Endothelial cell of umbilical vein (primary cell): ENCODE results near the gene ATOH7. TPM values are rescaled to one million over a fixed set of nuclear protein-coding genes. Genes with fewer than 3 reads are reported as not detected.

Experiments used
- BruUV-seq: library from RNA; stranded (reverse); fragments of 400-500 nt; replicated peaks from 2 replicates; lab custom pipeline; 2021; lab: Mats Ljungman, UMichigan
- CTCF ChIA-PET: fragments of 300-600, 350-600 bp; sonication (Branson Sonifier 250); formaldehyde crosslinking; loops from one replicate; lab custom pipeline; 2021; ENCODE audit warnings: antibody characterized with exemption, inconsistent platforms; lab: Charles Lee
- POLR2A ChIA-PET: fragments of 300-600, 350-600 bp; sonication (Branson Sonifier 250); formaldehyde crosslinking; loops from one replicate; lab custom pipeline; 2021; ENCODE audit warnings: antibody characterized with exemption, inconsistent platforms; lab: Charles Lee
- DNase-seq: peaks from one replicate; pipeline ENCODE4 v3.0.0-alpha.2; 2011; ENCODE audit warnings: low read depth, low spot score
- FAIRE-seq: peaks from 2 replicates; lab custom pipeline; 2011; peaks lifted over from hg19 to GRCh38; lab: Jason Lieb, UNC
- H2AFZ ChIP-seq: 2 replicates; pipeline ENCODE4 v1.6.0; 2012; ENCODE audit warnings: low read depth, low read length, control low read depth, inconsistent platforms
- H3K27ac ChIP-seq: 2 replicates; pipeline ENCODE4 v1.5.1; 2011; ENCODE audit warnings: low read depth, mild to moderate bottlenecking, control low read depth, low read length, moderate library complexity; ENCODE audit not compliant: insufficient read depth
- H3K27me3 ChIP-seq, 2 experiments: 2 replicates each; pipeline versions ENCODE4 v1.6.0 to v1.6.1; 2011; ENCODE audit warnings: low read length in 2 of 2, mixed read lengths in 1 of 2; ENCODE audit not compliant: control insufficient read depth in 2 of 2, insufficient read depth in 2 of 2
- H3K36me3 ChIP-seq, 2 experiments: 2 replicates in 1 of 2; 3 replicates in 1 of 2; pipeline ENCODE4 v1.5.1; 2011; ENCODE audit warnings: low read length in 2 of 2, mild to moderate bottlenecking in 1 of 2, moderate library complexity in 1 of 2; ENCODE audit not compliant: control insufficient read depth in 2 of 2, insufficient read depth in 2 of 2; ENCODE audit errors: extremely low read depth in 1 of 2
- H3K4me1 ChIP-seq: 3 replicates; pipeline ENCODE4 v1.5.1; 2011; ENCODE audit warnings: mild to moderate bottlenecking, low read length; ENCODE audit not compliant: control insufficient read depth, insufficient read depth; ENCODE audit errors: extremely low read depth
- H3K4me2 ChIP-seq: 2 replicates; pipeline ENCODE4 v1.6.1; 2011; ENCODE audit warnings: low read length, control low read depth, mixed read lengths; ENCODE audit not compliant: insufficient read depth
- H3K4me3 ChIP-seq, 3 experiments: fragments of 200-600 bp in 1 of 3; sonication (generic), shearing (Covaris generic) in 1 of 3; replicated peaks in 1 of 3; 2 replicates each; pipeline ENCODE4 v1.5.1; 2011 to 2016; ENCODE audit warnings: control low read depth in 3 of 3, low read length in 3 of 3, mild to moderate bottlenecking in 2 of 3, inconsistent platforms in 1 of 3, low read depth in 1 of 3, moderate library complexity in 1 of 3; ENCODE audit not compliant: insufficient read depth in 1 of 3
- H3K79me2 ChIP-seq: 2 replicates; pipeline ENCODE4 v1.6.0; 2012; ENCODE audit warnings: low read length, inconsistent platforms; ENCODE audit not compliant: control insufficient read depth, insufficient read depth
- H3K9ac ChIP-seq: replicated peaks from 2 replicates; pipeline ENCODE3; 2011; ENCODE audit warnings: low read length, control low read depth; ENCODE audit not compliant: insufficient read depth; ENCODE audit errors: extremely low read depth
- H3K9me1 ChIP-seq: replicated peaks from 3 replicates; pipeline ENCODE4 v1.6.0; 2011; ENCODE audit warnings: mild to moderate bottlenecking, low read length; ENCODE audit not compliant: control insufficient read depth, insufficient read depth; ENCODE audit errors: extremely low read depth
- H3K9me3 ChIP-seq: replicated peaks from 2 replicates; pipeline ENCODE4 v1.5.1; 2012; ENCODE audit warnings: low read length, inconsistent platforms; ENCODE audit not compliant: control insufficient read depth, insufficient read depth
- H4K20me1 ChIP-seq: replicated peaks from 2 replicates; pipeline ENCODE3; 2011; ENCODE audit warnings: mild to moderate bottlenecking, low read length; ENCODE audit not compliant: control insufficient read depth, insufficient read depth; ENCODE audit errors: extremely low read depth
- CTCF ChIP-seq, 2 donors: IDR thresholded peaks; 1 replicate in 1 of 2; 2 replicates in 1 of 2; pipeline ENCODE4 v1.5.1; 2011; ENCODE audit warnings: low read length in 2 of 2, mild to moderate bottlenecking in 2 of 2, moderate library complexity in 2 of 2, control low read depth in 1 of 2, inconsistent platforms in 1 of 2, low read depth in 1 of 2; ENCODE audit not compliant: insufficient read depth in 1 of 2; ENCODE audit errors: extremely low read depth in 1 of 2
- FOS ChIP-seq: IDR thresholded peaks from 2 replicates; pipeline ENCODE4 v1.6.1; 2011; ENCODE audit warnings: mild to moderate bottlenecking, low read length, moderate library complexity, borderline replicate concordance; ENCODE audit not compliant: insufficient read depth
- GATA2 ChIP-seq: IDR thresholded peaks from 2 replicates; pipeline ENCODE4 v1.7.0; 2011; ENCODE audit warnings: low read depth, mild to moderate bottlenecking, moderate library complexity, mixed read lengths, low read length; ENCODE audit not compliant: insufficient read length, insufficient read depth
- JUN ChIP-seq: IDR thresholded peaks from 2 replicates; pipeline ENCODE4 v1.6.1; 2011; ENCODE audit warnings: borderline replicate concordance, low read depth; ENCODE audit not compliant: insufficient read length, insufficient read depth
- MAX ChIP-seq: IDR thresholded peaks from 2 replicates; pipeline ENCODE4 v1.6.1; 2011; ENCODE audit not compliant: insufficient read depth, insufficient read length
- MYC ChIP-seq: IDR thresholded peaks from one replicate; pipeline ENCODE4 v1.6.1; 2011; ENCODE audit warnings: mild to moderate bottlenecking, low read depth, low read length
- POLR2A ChIP-seq: IDR thresholded peaks from 2 replicates; pipeline ENCODE4 v1.6.1; 2012; ENCODE audit warnings: low read depth, mild to moderate bottlenecking, control low read depth, low read length
- POLR2AphosphoS5 ChIP-seq: IDR thresholded peaks from 2 replicates; pipeline ENCODE4 v1.6.1; 2012; ENCODE audit warnings: low read depth, mild to moderate bottlenecking, control low read depth, low read length, moderate library complexity; ENCODE audit not compliant: insufficient read depth
- dilution Hi-C: fragments of 300-500 bp; cut with MboI; formaldehyde crosslinking; loops from one replicate; pipeline ENCODE4 v1.15.0; 2019; ENCODE audit warnings: low sequenced_read_pairs; ENCODE audit not compliant: extremely low pct_ligation_motif_present
- intact Hi-C: fragments of 100-400 bp; cut with micrococcal nuclease; formaldehyde crosslinking; loops from one replicate; pipeline ENCODE4 v1.10.0; 2022
- polyA plus RNA-seq, 4 experiments: library from polyadenylated mRNA; depleted of rRNA in 3 of 4; stranded (reverse) in 3 of 4; unstranded in 1 of 4; fragments of >200 nt; gene quantifications; 2 replicates each; pipeline versions ENCODE4 v1.2.1 to v1.2.3, GENCODE V29; 2011 to 2012; ENCODE audit warnings: missing spikeins in 1 of 4
- total RNA-seq: library from RNA; stranded (reverse); gene quantifications from 2 replicates; pipeline ENCODE4 v1.2.3, GENCODE V29; 2021

ATOH7 gene
- total and polyA plus RNA-seq, 2 donors (not counting 3 experiments of a cell fraction or from before 2014, with no cell fraction given), result not detected

- no peaks in the 10 kb centered on the region for H3K9me3 ChIP-seq
- no peak overlapping the region for H3K9ac ChIP-seq
- no peak overlapping the region for H2AFZ ChIP-seq
- dilution Hi-C loops (no loop called here), intact Hi-C loops (no loop called here)
- FAIRE-seq (no peak), DNase-seq (no peak)
- no peaks in the 10 kb centered on the region for H3K79me2 ChIP-seq
- peaks cover 7 to 16% of the 10 kb centered on the region in 2 experiments for H3K27me3 ChIP-seq
- no peak overlapping the region for H3K4me2 ChIP-seq
- H3K27ac ChIP-seq, result no peak overlapping the region
- TF ChIP-seq MAX (no peak), POLR2AphosphoS5 (no peak), GATA2 (no peak)
- POLR2A ChIA-PET, result no interaction called here
- no peaks in the 10 kb centered on the region for H3K4me1 ChIP-seq
- H4K20me1 ChIP-seq, result no peaks in the 10 kb centered on the region
- H3K9me1 ChIP-seq, result no peaks in the 10 kb centered on the region
- CTCF ChIA-PET, result interaction anchor here (0.9 to 1.7 kb wide), 6 partner anchors 13 to 48 kb away, joined by 3 to 6 read pairs (median 4); no protein-coding TSS in a partner anchor
- H3K36me3 ChIP-seq, result no peaks in the 10 kb centered on the region
- H3K4me3 ChIP-seq, result no peak overlapping the region
- no TSS peak for BruUV-seq
Measured at GRCh38 chr10:68253346-68253745, 21.4 kb upstream of the ATOH7 start.

GRCh38 chr10:68251625-68252495 lies 19.9 kb upstream of the ATOH7 start:
- dilution Hi-C loops, result no loop called here
- H3K36me3 ChIP-seq, result no peaks in the 10 kb centered on the region
- H3K27ac ChIP-seq, result no peak overlapping the region
- POLR2A ChIA-PET, result no interaction called here
- H2AFZ ChIP-seq, result no peak overlapping the region
- BruUV-seq, result no TSS peak
- no peak overlapping the region for H3K9ac ChIP-seq
- H3K4me2 ChIP-seq, result no peak overlapping the region
- CTCF ChIA-PET, result interaction anchor here (0.7 to 1.7 kb wide), 2 partner anchors 16 to 36 kb away, joined by 3 to 6 read pairs; no protein-coding TSS in a partner anchor
- no peak overlapping the region for H3K4me3 ChIP-seq
- no peak for DNase-seq
- H4K20me1 ChIP-seq, result no peaks in the 10 kb centered on the region
- no peaks in the 10 kb centered on the region for H3K9me1 ChIP-seq
- H3K9me3 ChIP-seq, result no peaks in the 10 kb centered on the region
- intact Hi-C loops, result no loop called here
- H3K27me3 ChIP-seq, result peaks cover 7 to 16% of the 10 kb centered on the region in 2 experiments
- H3K79me2 ChIP-seq, result no peaks in the 10 kb centered on the region
- TF ChIP-seq POLR2A (no peak), FOS (no peak), MAX (no peak), POLR2AphosphoS5 (no peak), JUN (no peak), GATA2 (no peak), CTCF (IDR thresholded peaks at IDR 0.05; ENCODE audit: extremely low read depth in 1 of 2, insufficient read depth in 1 of 2, low read depth in 1 of 2, low read length in 2 of 2) (no peak), MYC (no peak)
- H3K4me1 ChIP-seq, result no peaks in the 10 kb centered on the region
- FAIRE-seq, result no peak
